Endothelial cell (in vitro differentiated cells): ENCODE measurements around the gene SDSL. TPM values are rescaled to one million over a fixed set of nuclear protein-coding genes. Genes with fewer than 3 reads are reported as not detected.

Experiments
- DNase-seq: peaks from one replicate; pipeline ENCODE4 v3.0.0; 2021; ENCODE audit warnings: low spot score
- H3K27ac Mint-ChIP-seq: one replicate; pipeline ENCODE4 v1.8.0; 2021; ENCODE audit warnings: mixed read lengths, inconsistent platforms; ENCODE audit not compliant: unreplicated experiment
- H3K27me3 Mint-ChIP-seq: one replicate; pipeline ENCODE4 v1.8.0; 2021; ENCODE audit warnings: mild to moderate bottlenecking, moderate library complexity, mixed read lengths, inconsistent platforms; ENCODE audit not compliant: unreplicated experiment
- H3K36me3 Mint-ChIP-seq: one replicate; pipeline ENCODE4 v1.8.0; 2021; ENCODE audit warnings: mild to moderate bottlenecking, low read depth, mixed read lengths, inconsistent platforms; ENCODE audit not compliant: unreplicated experiment
- H3K4me1 Mint-ChIP-seq: one replicate; pipeline ENCODE4 v1.8.0; 2021; ENCODE audit warnings: mild to moderate bottlenecking, mixed read lengths, inconsistent platforms; ENCODE audit not compliant: unreplicated experiment
- H3K4me3 Mint-ChIP-seq: one replicate; pipeline ENCODE4 v1.8.0; 2021; ENCODE audit warnings: mild to moderate bottlenecking, mixed read lengths, inconsistent platforms; ENCODE audit not compliant: unreplicated experiment
- H3K9me3 Mint-ChIP-seq: one replicate; pipeline ENCODE4 v1.8.0; 2021; ENCODE audit warnings: mixed read lengths, inconsistent platforms; ENCODE audit not compliant: unreplicated experiment
- total RNA-seq: library from RNA; stranded (reverse); fragmentation: NEBNext Ultra II Directional; extraction: Animal tissue kit (Norgen Biotek cat#: 25700); gene quantifications from one replicate; pipeline ENCODE4 v1.2.1, GENCODE V29; 2021; ENCODE audit not compliant: unreplicated experiment
- TF ChIP-seq, protein P1 (sequence below): fragments of 200-600 bp; sonication (generic); IDR thresholded peaks from one replicate; pipeline ENCODE4 v1.5.0; 2021; ENCODE audit warnings: antibody characterized with exemption; ENCODE audit not compliant: unreplicated experiment

The SDSL gene
- total RNA-seq, 1 donor from 2014 or later = 1.3 TPM

DNA sequence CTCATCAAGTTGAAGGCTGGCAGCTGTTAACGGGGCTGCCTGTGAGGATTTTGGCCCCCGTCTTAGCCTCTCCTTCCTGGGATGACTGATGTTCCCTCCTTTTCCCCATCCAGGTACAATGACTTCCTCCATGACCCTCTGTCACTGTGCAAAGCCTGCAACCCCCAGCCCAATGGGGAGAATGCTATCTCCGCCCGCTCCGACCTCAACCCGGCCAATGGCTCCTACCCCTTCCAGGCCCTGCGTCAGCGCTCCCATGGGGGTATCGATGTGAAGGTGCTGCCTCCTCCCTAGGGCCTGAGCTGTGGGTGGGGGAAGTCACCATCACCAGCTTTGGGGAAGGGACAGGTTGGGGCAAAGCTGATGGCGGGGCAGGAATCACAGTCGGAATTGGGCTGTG is 34.5 kb upstream of the SDSL start:
- Mint-ChIP-seq H3K4me1 (no peaks in the 10 kb centered on the region), H3K36me3 (peaks cover 6% of the 10 kb centered on the region), H3K27ac (no peak overlapping the region), H3K4me3 (no peak overlapping the region), H3K27me3 (peaks cover 4% of the 10 kb centered on the region), H3K9me3 (no peaks in the 10 kb centered on the region)
- TF ChIP-seq, protein P1, sequence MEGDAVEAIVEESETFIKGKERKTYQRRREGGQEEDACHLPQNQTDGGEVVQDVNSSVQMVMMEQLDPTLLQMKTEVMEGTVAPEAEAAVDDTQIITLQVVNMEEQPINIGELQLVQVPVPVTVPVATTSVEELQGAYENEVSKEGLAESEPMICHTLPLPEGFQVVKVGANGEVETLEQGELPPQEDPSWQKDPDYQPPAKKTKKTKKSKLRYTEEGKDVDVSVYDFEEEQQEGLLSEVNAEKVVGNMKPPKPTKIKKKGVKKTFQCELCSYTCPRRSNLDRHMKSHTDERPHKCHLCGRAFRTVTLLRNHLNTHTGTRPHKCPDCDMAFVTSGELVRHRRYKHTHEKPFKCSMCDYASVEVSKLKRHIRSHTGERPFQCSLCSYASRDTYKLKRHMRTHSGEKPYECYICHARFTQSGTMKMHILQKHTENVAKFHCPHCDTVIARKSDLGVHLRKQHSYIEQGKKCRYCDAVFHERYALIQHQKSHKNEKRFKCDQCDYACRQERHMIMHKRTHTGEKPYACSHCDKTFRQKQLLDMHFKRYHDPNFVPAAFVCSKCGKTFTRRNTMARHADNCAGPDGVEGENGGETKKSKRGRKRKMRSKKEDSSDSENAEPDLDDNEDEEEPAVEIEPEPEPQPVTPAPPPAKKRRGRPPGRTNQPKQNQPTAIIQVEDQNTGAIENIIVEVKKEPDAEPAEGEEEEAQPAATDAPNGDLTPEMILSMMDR = no peak
- no peak for DNase-seq

- H3K27ac Mint-ChIP-seq = no peak overlapping the region
- H3K4me1 Mint-ChIP-seq = no peaks in the 10 kb centered on the region
- no peak overlapping the region for H3K4me3 Mint-ChIP-seq
- H3K9me3 Mint-ChIP-seq = no peaks in the 10 kb centered on the region
- DNase-seq = no peak
- H3K27me3 Mint-ChIP-seq = peaks cover 4% of the 10 kb centered on the region
- TF ChIP-seq, protein P1 = no peak
- peaks cover 6% of the 10 kb centered on the region for H3K36me3 Mint-ChIP-seq
Measured at GRCh38 chr12:113388351-113388750, 33.8 kb upstream of the SDSL start.

GRCh38 chr12:113390064-113391043 is 31.8 kb upstream of the SDSL start:
- no peak overlapping the region for H3K27ac Mint-ChIP-seq
- no peaks in the 10 kb centered on the region for H3K9me3 Mint-ChIP-seq
- no peak for DNase-seq
- no peaks in the 10 kb centered on the region for H3K4me1 Mint-ChIP-seq
- no peak overlapping the region for H3K4me3 Mint-ChIP-seq
- TF ChIP-seq, protein P1 = no peak
- H3K27me3 Mint-ChIP-seq = peaks cover 3% of the 10 kb centered on the region
- H3K36me3 Mint-ChIP-seq = peaks cover 2% of the 10 kb centered on the region

GRCh38 chr12:113391145-113391544 is 31.0 kb upstream of the SDSL start:
- no peaks in the 10 kb centered on the region for H3K9me3 Mint-ChIP-seq
- no peaks in the 10 kb centered on the region for H3K4me1 Mint-ChIP-seq
- no peak for DNase-seq
- peaks cover 3% of the 10 kb centered on the region for H3K27me3 Mint-ChIP-seq
- no peak overlapping the region for H3K4me3 Mint-ChIP-seq
- H3K36me3 Mint-ChIP-seq = no peaks in the 10 kb centered on the region
- H3K27ac Mint-ChIP-seq = no peak overlapping the region
- TF ChIP-seq, protein P1 = no peak
